HL-60 (cell line): ENCODE data around the gene STRADB.
A peak's percentile ranks its signal among the peaks of the same experiment; 100 is the strongest.

Experiments used
- DNase-seq, 2 experiments: peaks; one replicate each; pipeline ENCODE4 v3.0.0-alpha.2; 2010 to 2020; ENCODE audit warnings: low read depth in 1 of 2, low spot score in 1 of 2
- H3K27ac ChIP-seq: fragments of 250-450 bp; sonication (Bioruptor Pico); replicated peaks from 2 replicates; pipeline ENCODE4 v1.5.1; 2020; ENCODE audit warnings: mild to moderate bottlenecking, moderate library complexity
- H3K27me3 ChIP-seq: fragments of 250-450 bp; sonication (Bioruptor Pico); 2 replicates; pipeline ENCODE4 v1.5.1; 2021; ENCODE audit warnings: mild to moderate bottlenecking, moderate library complexity; ENCODE audit not compliant: insufficient read depth, poor library complexity, severe bottlenecking
- H3K4me3 ChIP-seq: replicated peaks from 2 replicates; pipeline ENCODE4 v1.5.1; 2011; ENCODE audit warnings: mild to moderate bottlenecking, control low read depth, low read length; ENCODE audit not compliant: insufficient read depth
- GABPA ChIP-seq: IDR thresholded peaks from 2 replicates; pipeline ENCODE4 v1.6.1; 2012; ENCODE audit warnings: low read depth
- POLR2AphosphoS5 ChIP-seq: IDR thresholded peaks from 2 replicates; pipeline ENCODE4 v1.6.1; 2012; ENCODE audit warnings: low read depth
- SPI1 ChIP-seq: IDR thresholded peaks from 2 replicates; pipeline ENCODE4 v1.6.1; 2012; ENCODE audit warnings: low read depth, mild to moderate bottlenecking, borderline replicate concordance
- TF ChIP-seq, protein P1 (sequence below): IDR thresholded peaks from one replicate; pipeline ENCODE4 v1.5.1; 2011; ENCODE audit warnings: low read length, control low read depth, inconsistent platforms; ENCODE audit not compliant: insufficient read depth
- TF ChIP-seq, protein P2 (sequence below): IDR thresholded peaks from 2 replicates; pipeline ENCODE4 v1.6.1; 2012; ENCODE audit warnings: low read depth; ENCODE audit not compliant: insufficient replicate concordance

STRADB gene

DNA sequence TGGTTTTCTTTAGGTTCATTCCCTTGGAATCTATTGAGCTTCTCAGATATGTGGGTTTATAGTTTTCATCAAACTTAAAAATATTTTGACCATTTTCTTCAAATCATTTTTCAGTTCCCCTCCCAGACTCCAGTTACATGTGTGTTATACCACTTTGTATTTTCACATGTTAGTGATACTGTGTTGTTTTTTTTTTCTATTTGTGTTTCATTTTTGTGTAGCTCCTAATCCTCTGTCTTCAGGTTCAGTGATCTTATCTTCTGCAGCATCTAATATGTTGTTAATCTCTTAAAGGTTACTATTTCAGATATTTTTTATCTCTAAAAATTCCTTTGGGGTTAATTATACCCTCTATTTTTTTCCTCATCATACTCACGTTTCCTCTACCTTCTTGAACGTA is 51.2 kb downstream of the STRADB start:
- Histone ChIP-seq H3K27me3 (no peaks in the 10 kb centered on the region), H3K4me3 (no peak overlapping the region), H3K27ac (no peak overlapping the region)
- DNase-seq, result no peak
- no peak for TF ChIP-seq POLR2AphosphoS5
- TF ChIP-seq, protein P1, sequence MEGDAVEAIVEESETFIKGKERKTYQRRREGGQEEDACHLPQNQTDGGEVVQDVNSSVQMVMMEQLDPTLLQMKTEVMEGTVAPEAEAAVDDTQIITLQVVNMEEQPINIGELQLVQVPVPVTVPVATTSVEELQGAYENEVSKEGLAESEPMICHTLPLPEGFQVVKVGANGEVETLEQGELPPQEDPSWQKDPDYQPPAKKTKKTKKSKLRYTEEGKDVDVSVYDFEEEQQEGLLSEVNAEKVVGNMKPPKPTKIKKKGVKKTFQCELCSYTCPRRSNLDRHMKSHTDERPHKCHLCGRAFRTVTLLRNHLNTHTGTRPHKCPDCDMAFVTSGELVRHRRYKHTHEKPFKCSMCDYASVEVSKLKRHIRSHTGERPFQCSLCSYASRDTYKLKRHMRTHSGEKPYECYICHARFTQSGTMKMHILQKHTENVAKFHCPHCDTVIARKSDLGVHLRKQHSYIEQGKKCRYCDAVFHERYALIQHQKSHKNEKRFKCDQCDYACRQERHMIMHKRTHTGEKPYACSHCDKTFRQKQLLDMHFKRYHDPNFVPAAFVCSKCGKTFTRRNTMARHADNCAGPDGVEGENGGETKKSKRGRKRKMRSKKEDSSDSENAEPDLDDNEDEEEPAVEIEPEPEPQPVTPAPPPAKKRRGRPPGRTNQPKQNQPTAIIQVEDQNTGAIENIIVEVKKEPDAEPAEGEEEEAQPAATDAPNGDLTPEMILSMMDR, result no peak
- no peak for TF ChIP-seq GABPA
- TF ChIP-seq SPI1, result no peak
- TF ChIP-seq, protein P2, sequence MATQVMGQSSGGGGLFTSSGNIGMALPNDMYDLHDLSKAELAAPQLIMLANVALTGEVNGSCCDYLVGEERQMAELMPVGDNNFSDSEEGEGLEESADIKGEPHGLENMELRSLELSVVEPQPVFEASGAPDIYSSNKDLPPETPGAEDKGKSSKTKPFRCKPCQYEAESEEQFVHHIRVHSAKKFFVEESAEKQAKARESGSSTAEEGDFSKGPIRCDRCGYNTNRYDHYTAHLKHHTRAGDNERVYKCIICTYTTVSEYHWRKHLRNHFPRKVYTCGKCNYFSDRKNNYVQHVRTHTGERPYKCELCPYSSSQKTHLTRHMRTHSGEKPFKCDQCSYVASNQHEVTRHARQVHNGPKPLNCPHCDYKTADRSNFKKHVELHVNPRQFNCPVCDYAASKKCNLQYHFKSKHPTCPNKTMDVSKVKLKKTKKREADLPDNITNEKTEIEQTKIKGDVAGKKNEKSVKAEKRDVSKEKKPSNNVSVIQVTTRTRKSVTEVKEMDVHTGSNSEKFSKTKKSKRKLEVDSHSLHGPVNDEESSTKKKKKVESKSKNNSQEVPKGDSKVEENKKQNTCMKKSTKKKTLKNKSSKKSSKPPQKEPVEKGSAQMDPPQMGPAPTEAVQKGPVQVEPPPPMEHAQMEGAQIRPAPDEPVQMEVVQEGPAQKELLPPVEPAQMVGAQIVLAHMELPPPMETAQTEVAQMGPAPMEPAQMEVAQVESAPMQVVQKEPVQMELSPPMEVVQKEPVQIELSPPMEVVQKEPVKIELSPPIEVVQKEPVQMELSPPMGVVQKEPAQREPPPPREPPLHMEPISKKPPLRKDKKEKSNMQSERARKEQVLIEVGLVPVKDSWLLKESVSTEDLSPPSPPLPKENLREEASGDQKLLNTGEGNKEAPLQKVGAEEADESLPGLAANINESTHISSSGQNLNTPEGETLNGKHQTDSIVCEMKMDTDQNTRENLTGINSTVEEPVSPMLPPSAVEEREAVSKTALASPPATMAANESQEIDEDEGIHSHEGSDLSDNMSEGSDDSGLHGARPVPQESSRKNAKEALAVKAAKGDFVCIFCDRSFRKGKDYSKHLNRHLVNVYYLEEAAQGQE, result no peak

DNA sequence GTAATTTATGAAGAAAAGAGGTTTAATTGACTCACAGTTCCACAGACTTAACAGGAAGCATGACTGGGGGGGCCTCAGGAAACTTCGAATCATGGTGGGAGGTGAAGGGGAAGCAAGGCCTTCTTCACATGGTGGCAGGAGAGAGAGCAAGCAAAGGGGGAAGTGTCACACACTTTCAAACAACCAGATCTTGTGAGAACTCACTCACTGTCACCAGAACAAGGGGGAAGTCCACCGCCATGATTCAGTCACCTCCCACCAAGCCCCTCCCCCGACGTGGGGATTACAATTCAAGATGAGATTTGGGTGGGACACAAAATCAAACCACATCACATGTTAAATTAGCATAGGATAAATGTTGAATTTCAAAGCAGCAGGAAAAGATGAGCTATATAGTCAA is 56.2 kb downstream of the STRADB start:
- TF ChIP-seq SPI1 (peak; percentile 49; the same call in 1 of the 2 replicates), POLR2AphosphoS5 (no peak)
- TF ChIP-seq, protein P2, result no peak
- H3K4me3 ChIP-seq, result no peak overlapping the region
- no peak overlapping the region for H3K27ac ChIP-seq
- peak; percentile 21 to 28 for DNase-seq
- no peaks in the 10 kb centered on the region for H3K27me3 ChIP-seq

DNA sequence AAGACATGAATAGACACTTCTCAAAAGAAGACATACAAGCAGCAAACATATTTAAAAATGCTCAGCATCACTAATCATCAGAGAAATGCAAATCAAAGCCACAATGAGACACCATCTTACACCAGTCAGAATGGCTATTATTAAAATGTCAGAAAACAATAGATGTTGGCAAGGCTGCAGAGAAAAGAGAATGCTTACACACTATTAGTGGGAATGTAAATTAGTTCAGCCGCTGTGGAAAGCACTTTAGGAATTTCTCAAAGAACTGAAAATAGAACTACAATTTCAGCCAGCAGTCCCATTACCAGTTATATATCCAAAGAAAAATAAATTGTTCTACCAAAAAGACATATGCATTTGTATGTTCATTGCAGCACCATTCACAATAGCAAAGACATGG is 61.7 kb downstream of the STRADB start:
- H3K27me3 ChIP-seq, result no peaks in the 10 kb centered on the region
- no peak overlapping the region for H3K27ac ChIP-seq
- no peak overlapping the region for H3K4me3 ChIP-seq
- DNase-seq, result no peak
- TF ChIP-seq SPI1, result no peak
- TF ChIP-seq, protein P2, result no peak
- TF ChIP-seq, protein P1, result no peak
- no peak for TF ChIP-seq GABPA
- TF ChIP-seq POLR2AphosphoS5, result no peak
